Fibroblast of villous mesenchyme (primary cell): ENCODE results near the gene NACC2. TPM values are rescaled to one million over a fixed set of nuclear protein-coding genes. Genes with fewer than 3 reads are reported as not detected.

Experiments
- DNase-seq: peaks from one replicate; pipeline ENCODE4 v3.0.0-alpha.2; 2010; ENCODE audit warnings: low read depth
- H3K4me3 ChIP-seq: 2 replicates; pipeline ENCODE4 v1.5.1; 2011; ENCODE audit warnings: low read depth, mild to moderate bottlenecking, low read length
- CTCF ChIP-seq: IDR thresholded peaks from 2 replicates; pipeline ENCODE4 v1.5.1; 2012; ENCODE audit warnings: low read depth, mild to moderate bottlenecking, low read length; ENCODE audit not compliant: insufficient read depth
- total RNA-seq: library from RNA; depleted of rRNA; stranded (reverse); fragments of >200 nt; gene quantifications from 2 replicates; pipeline ENCODE4 v1.2.3, GENCODE V29; 2012

Gene NACC2
- total RNA-seq = 30.3 and 34.1 TPM in 2 replicates

GRCh38 chr9:136095070-136096058 is at the start of gene NACC2:
NACC2 (minus strand) TSS chr9:136095289; CDS start chr9:136050521, 44,768 bp downstream.
- peak; percentile 68 for DNase-seq
- no peak for TF ChIP-seq CTCF
- peak within 1 kb of the TSS; percentile 60 for H3K4me3 ChIP-seq

GRCh38 chr9:136144450-136144849 is 49.4 kb upstream of the NACC2 start:
- DNase-seq = no peak
- TF ChIP-seq CTCF = no peak
- no peak overlapping the region for H3K4me3 ChIP-seq

- peak; percentile 36 for DNase-seq
- no peak overlapping the region for H3K4me3 ChIP-seq
- TF ChIP-seq CTCF = peak; percentile 47
These were observed 48.3 kb upstream of the NACC2 start for GRCh38 chr9:136143215-136144001.

GRCh38 chr9:136142859-136143214 is 47.7 kb upstream of the NACC2 start:
- TF ChIP-seq CTCF = no peak
- DNase-seq = no peak
- H3K4me3 ChIP-seq = no peak overlapping the region

- TF ChIP-seq CTCF = no peak
- no peak overlapping the region for H3K4me3 ChIP-seq
- no peak for DNase-seq
These were observed 47.3 kb upstream of the NACC2 start for GRCh38 chr9:136142414-136142796.

GRCh38 chr9:136141682-136142413 is 46.8 kb upstream of the NACC2 start:
- no peak overlapping the region for H3K4me3 ChIP-seq
- no peak for TF ChIP-seq CTCF
- DNase-seq = no peak
